ENCODE data around the gene MAP4. TPM values are rescaled to one million over a fixed set of nuclear protein-coding genes. Genes with fewer than 3 reads are reported as not detected.

Gene MAP4
- total RNA-seq, 4 donors from 2014 or later = 62.1 to 110 (median 80.3) TPM

- intact Hi-C loops (cut with DNase I) = no loop called here
- Histone ChIP-seq H3K4me3 (no peak overlapping the region), H3K27ac (peak overlapping the region in 1 of 4 donors; percentile 0), H3K27me3 (no peaks in the 10 kb centered on the region), H3K36me3 (peaks cover 0 to 4% (median 0%) of the 10 kb centered on the region in 3 donors), H3K9me3 (no peaks in the 10 kb centered on the region), H3K4me1 (peaks cover 0 to 20% (median 8%) of the 10 kb centered on the region in 3 donors)
- DNase-seq = no peak
- TF ChIP-seq CTCF (IDR thresholded peaks at IDR 0.05) = no peak
- no peak for TF ChIP-seq POLR2A (IDR thresholded peaks at IDR 0.05)
- WGBS, 2 donors = 65 to 67% methylated on average over 6 of the region's 6 CpGs
Observed at GRCh38 chr3:48058091-48058490, 41.9 kb upstream of the MAP4 start.

- H3K9me3 ChIP-seq = no peaks in the 10 kb centered on the region
- H3K36me3 ChIP-seq = peaks cover 0 to 4% (median 0%) of the 10 kb centered on the region in 3 donors
- no peak for DNase-seq
- no peak overlapping the region for H3K27ac ChIP-seq
- intact Hi-C loops (cut with DNase I) = no loop called here
- no peak overlapping the region for H3K4me3 ChIP-seq
- H3K27me3 ChIP-seq = no peaks in the 10 kb centered on the region
- TF ChIP-seq CTCF (IDR thresholded peaks at IDR 0.05) = no peak
- no peak for TF ChIP-seq POLR2A (IDR thresholded peaks at IDR 0.05)
- 61 to 89% methylated on average over 2 of the region's 2 CpGs for WGBS, 2 donors
- peaks cover 0 to 18% (median 8%) of the 10 kb centered on the region in 3 donors for H3K4me1 ChIP-seq
Observed at GRCh38 chr3:48057521-48057920, 41.3 kb upstream of the MAP4 start.

- DNase-seq = no peak
- Histone ChIP-seq H3K4me1 (no peaks in the 10 kb centered on the region), H3K4me3 (no peak overlapping the region), H3K27ac (no peak overlapping the region), H3K9me3 (no peaks in the 10 kb centered on the region), H3K27me3 (no peaks in the 10 kb centered on the region), H3K36me3 (peaks cover 0 to 44% (median 8%) of the 10 kb centered on the region in 3 donors)
- TF ChIP-seq POLR2A (IDR thresholded peaks at IDR 0.05) = no peak
- TF ChIP-seq CTCF (IDR thresholded peaks at IDR 0.05) = no peak
- intact Hi-C loops (cut with DNase I) = no loop called here
Observed at GRCh38 chr3:48047841-48048464, 31.7 kb upstream of the MAP4 start.

GRCh38 chr3:48042071-48042760, 26.0 kb upstream of the MAP4 start:
- TF ChIP-seq CTCF (IDR thresholded peaks at IDR 0.05) (no peak), POLR2A (IDR thresholded peaks at IDR 0.05) (no peak)
- peaks cover 0 to 15% (median 0%) of the 10 kb centered on the region in 3 donors for H3K36me3 ChIP-seq
- intact Hi-C loops (cut with DNase I) = no loop called here
- H3K27ac ChIP-seq = no peak overlapping the region
- H3K4me1 ChIP-seq = peaks cover 0 to 25% (median 16%) of the 10 kb centered on the region in 3 donors
- no peaks in the 10 kb centered on the region for H3K9me3 ChIP-seq
- WGBS, 2 donors = 92 to 97% methylated on average over 3 of the region's 3 CpGs
- DNase-seq = no peak
- H3K27me3 ChIP-seq = no peaks in the 10 kb centered on the region
- no peak overlapping the region for H3K4me3 ChIP-seq

GRCh38 chr3:48039487-48040190, 23.4 kb upstream of the MAP4 start:
- Histone ChIP-seq H3K9me3 (no peaks in the 10 kb centered on the region), H3K27ac (peak overlapping the region; percentile 13 to 63 (median 40)), H3K4me3 (no peak overlapping the region), H3K27me3 (no peaks in the 10 kb centered on the region), H3K4me1 (peaks cover 0 to 40% (median 16%) of the 10 kb centered on the region in 3 donors), H3K36me3 (peaks cover 0 to 4% (median 0%) of the 10 kb centered on the region in 3 donors)
- no peak for DNase-seq
- intact Hi-C loops (cut with DNase I) = no loop called here
- TF ChIP-seq POLR2A (IDR thresholded peaks at IDR 0.05) = no peak
- no peak for TF ChIP-seq CTCF (IDR thresholded peaks at IDR 0.05)
- WGBS, 2 donors = 13 to 19% methylated on average over 1 of the region's 1 CpG

All from esophagus squamous epithelium (tissue), 5 donors.